ENCODE data around the gene OCA2.
"Not testable (repeated sequence)": the region's sequence is repeated elsewhere in the genome, so short reads cannot be mapped to it uniquely, and the experiment has no call there.

The OCA2 gene

GRCh38 chr15:27768732-27769475 is 330.2 kb downstream of the OCA2 start:
- no peak for DNase-seq (ENCODE audit: low read depth)

- no peak for DNase-seq (ENCODE audit: low read depth)
Measured at GRCh38 chr15:27767918-27768640, 331.0 kb downstream of the OCA2 start.

GRCh38 chr15:27767430-27767829 is 331.7 kb downstream of the OCA2 start:
- DNase-seq (ENCODE audit: low read depth), result not testable (repeated sequence)

DNA sequence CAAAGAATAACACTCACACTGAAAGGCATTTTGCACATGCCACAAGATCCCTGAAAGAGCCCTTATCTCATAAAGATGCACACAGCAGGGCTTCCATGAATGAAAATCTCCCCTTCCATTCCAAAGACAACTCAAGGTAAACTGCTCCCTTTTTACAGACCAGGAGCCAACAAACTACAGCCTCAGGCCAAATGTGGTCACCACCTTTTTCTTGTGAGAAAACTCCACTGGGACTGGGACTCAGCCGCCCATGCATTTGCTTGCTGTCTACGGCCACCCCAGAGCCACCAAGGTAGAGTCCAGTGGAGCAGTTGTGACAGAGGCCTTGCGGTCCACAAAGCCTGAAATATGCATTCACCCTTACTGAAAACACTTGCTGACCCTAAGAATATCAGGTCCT is 334.8 kb downstream of the OCA2 start:
- DNase-seq (ENCODE audit: low read depth), result no peak

DNA sequence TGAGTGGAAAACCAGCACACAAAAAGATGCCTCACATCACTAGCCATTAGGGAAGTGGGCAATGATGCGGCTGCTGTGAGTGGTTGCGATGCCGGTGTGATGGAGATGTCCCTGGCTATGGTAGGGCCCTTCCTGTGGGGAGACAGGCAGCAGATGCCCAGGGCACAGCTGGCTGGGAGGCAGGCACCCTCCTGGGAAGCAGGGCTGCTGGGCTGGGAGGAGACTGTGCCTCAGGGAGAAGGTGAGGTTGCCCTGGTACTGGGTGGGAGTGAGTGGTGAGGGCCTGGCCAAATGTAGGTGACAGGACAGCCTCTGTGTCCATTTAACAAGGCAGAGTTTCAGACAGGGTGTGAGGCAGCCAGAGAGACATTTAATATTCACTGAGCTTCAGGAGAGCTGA is 335.6 kb downstream of the OCA2 start:
- no peak for DNase-seq (ENCODE audit: low read depth)

- DNase-seq (ENCODE audit: low read depth), result no peak
Measured at GRCh38 chr15:27762471-27762870, 336.6 kb downstream of the OCA2 start.

- no peak for DNase-seq (ENCODE audit: low read depth)
Measured at GRCh38 chr15:27757052-27757451, 342.1 kb downstream of the OCA2 start.

DNA sequence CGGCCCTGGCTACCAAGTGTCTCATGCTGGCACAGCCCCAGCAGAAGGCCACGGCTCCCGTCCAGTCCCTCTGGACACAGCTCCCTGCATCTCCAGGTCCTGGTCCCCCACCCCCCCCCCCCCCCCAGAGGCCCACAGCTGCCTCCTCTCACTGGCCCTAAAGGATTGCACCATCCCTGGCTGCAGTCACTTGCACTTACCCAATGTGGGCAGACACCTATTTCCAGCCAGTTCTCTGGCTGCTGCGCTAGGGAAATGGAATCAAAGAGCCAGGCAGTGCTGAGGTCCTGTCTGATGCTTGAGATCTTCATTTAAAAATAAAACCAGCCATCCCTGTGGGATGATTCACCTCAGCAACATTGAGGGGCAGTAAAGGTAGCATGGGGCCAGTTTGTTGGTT is 346.4 kb downstream of the OCA2 start:
- DNase-seq (ENCODE audit: low read depth), result no peak

- no peak for DNase-seq (ENCODE audit: low read depth)
Measured at GRCh38 chr15:27747997-27748396, 351.1 kb downstream of the OCA2 start.

DNA sequence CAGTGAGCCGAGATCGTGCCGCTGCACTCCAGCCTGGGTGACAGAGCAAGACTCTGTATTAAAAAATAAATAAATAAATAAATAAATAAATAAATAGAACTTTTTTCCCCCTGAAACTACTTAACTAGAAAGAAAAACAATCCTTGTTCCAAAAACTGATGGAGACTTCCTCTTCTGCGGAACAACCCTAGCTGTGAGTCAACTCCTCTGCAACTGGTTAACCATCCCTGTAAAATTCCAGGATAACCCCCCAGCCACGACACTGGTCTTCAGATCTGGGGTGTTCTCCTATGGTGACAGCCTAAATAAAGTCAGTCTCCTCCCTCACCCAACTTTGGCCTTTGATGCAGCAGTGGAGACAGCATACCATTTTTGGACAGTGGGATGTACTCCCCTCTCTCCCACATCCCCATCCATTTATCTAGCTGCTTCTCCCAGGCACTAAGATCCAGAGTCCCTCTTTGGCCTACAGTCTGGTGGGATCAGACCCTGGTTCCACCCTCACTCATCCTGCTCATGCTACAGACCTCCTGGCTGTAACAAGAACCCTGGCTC is 352.6 kb downstream of the OCA2 start:
- DNase-seq (ENCODE audit: low read depth), result no peak

DNA sequence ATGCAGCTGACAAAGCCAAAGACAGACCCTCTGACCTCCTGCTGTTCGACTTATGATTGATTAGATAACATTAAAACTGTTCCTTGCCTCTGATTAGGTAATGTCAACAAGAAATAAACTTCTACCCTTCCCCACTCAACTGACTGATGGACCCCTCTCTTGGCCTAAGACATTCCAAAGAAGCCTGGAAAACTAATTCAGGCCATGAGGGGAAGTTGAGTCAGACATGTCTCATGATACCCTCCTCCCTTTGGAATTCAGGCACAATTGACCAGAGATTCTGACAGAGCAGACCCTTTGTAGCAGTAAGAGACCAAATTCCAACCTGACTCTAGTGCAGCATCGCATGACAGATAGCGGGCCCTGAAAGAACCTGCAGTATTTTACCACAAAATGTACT is 354.5 kb downstream of the OCA2 start:
- DNase-seq (ENCODE audit: low read depth), result no peak

GRCh38 chr15:27743638-27744037 is 355.5 kb downstream of the OCA2 start:
- DNase-seq (ENCODE audit: low read depth), result no peak

GRCh38 chr15:27742751-27743477 is 356.2 kb downstream of the OCA2 start:
- DNase-seq (ENCODE audit: low read depth), result no peak

DNA sequence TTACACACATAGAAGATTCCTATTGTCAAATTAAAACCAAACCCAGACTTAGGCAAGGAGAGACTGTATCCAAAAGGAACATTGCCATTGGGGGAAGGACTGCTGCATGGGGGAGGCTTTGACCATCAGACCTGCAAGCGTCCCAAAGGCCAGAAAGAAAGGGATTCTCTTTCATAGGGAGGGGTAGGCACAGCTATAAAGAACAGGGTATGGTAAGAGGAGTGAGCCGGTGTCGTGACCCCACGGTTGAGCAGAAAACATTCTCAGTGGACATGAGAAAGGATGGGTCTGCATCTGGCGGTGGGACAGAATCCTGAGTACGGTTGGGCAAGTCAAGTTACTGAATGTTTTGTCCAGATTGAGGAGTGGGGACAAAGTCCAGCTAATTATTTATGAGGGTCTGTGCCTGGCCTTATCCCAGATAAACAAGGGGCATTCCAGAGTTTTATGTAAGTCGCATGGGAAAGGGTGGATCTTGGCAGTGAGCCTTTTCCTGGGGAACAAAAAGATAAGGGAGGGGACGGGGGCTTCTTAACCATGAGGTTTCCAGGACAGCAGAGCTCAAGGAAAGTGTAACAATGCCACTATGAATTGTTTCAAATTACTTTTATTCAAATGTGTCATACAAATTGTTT is 357.8 kb downstream of the OCA2 start:
- no peak for DNase-seq (ENCODE audit: low read depth)

DNA sequence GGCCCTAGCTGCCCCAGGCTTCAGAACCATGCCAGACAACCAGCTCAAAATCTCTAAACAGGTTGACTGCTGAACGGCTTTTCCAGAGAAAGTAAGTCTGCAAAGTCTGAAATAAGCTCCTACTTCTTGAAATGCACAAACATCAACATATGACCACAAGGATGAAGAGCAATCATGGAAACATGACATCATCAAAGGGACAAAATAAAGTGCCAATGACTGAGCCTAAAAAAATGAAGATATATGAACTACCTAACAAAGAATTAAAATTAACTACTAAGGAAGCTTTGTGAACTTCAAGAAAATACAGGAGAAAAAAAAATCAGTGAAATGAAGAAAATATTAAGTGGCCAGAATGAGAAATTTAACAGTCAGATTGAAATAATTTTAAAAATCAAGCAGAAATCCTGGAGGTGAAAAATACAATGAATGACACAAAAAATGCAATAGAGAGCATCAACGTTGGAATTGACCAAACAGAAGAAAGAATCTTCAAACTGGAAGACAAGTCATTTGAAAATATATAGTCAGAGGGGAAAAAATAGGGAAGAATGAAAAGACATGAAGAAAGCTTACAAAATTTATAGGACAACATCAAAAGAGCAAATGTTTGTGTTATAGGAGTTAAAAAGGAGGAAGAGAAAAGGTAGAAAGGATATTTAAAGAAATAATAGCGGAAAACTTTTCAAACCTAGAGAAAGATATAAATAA is 364.2 kb downstream of the OCA2 start:
- DNase-seq (ENCODE audit: low read depth), result no peak

- DNase-seq (ENCODE audit: low read depth), result peak; percentile 15
Measured at GRCh38 chr15:27731776-27732175, 367.3 kb downstream of the OCA2 start.

GRCh38 chr15:27730868-27731267 is 368.2 kb downstream of the OCA2 start:
- peak; percentile 36 for DNase-seq (ENCODE audit: low read depth)

- no peak for DNase-seq (ENCODE audit: low read depth)
Measured at GRCh38 chr15:27725731-27726130, 373.4 kb downstream of the OCA2 start.

DNA sequence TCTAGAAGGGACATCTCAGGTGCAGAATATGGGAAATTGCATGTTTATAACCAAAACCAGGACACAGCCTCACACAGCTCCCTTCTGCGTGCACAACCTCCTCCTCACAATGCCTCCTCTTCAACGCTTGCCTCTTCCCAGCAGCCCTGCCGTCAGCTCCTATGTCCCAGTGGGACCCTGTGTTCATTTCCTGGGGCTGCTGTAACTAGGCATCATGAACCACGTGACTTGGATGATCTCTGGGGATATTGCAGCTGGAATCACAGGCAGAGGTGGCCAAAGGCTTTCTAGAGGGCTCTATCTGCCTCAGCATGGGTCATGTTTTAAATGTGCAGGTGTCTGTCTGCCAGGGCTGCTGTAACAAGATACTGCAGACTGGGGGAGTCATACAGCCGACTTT is 375.3 kb downstream of the OCA2 start:
- no peak for DNase-seq (ENCODE audit: low read depth)

- DNase-seq (ENCODE audit: low read depth), result no peak
Measured at GRCh38 chr15:27722102-27722501, 377.0 kb downstream of the OCA2 start.

- DNase-seq (ENCODE audit: low read depth), result no peak
Measured at GRCh38 chr15:27714675-27715074, 384.4 kb downstream of the OCA2 start.

DNA sequence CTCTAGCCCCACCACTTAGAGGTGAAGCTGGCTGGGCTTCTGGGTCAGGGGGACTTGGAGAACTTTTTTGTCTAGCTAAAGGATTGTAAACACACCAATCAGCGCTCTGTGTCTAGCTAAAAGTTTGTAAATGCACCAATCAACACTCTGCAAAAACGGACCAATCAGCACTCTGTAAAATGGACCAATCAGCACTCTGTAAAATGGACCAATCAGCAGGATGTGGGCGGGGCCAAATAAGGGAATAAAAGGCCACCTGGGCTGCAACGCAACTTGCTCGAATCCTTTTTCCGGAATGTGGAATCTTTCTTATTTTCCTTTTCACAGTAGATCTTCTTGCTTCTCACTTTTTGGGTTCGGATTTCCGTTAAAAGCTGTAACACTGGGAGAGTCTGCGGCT is 385.3 kb downstream of the OCA2 start:
- not testable (repeated sequence) for DNase-seq (ENCODE audit: low read depth)
